Endothelial cell of umbilical vein (primary cell): Measurements from ENCODE around the gene SHISA7. TPM values are rescaled to one million over a fixed set of nuclear protein-coding genes. Genes with fewer than 3 reads are reported as not detected.

Experiments used
- BruUV-seq: library from RNA; stranded (reverse); fragments of 400-500 nt; replicated peaks from 2 replicates; lab custom pipeline; 2021; lab: Mats Ljungman, UMichigan
- CTCF ChIA-PET: fragments of 300-600, 350-600 bp; sonication (Branson Sonifier 250); formaldehyde crosslinking; loops from one replicate; lab custom pipeline; 2021; ENCODE audit warnings: antibody characterized with exemption, inconsistent platforms; lab: Charles Lee
- POLR2A ChIA-PET: fragments of 300-600, 350-600 bp; sonication (Branson Sonifier 250); formaldehyde crosslinking; loops from one replicate; lab custom pipeline; 2021; ENCODE audit warnings: antibody characterized with exemption, inconsistent platforms; lab: Charles Lee
- DNase-seq: peaks from one replicate; pipeline ENCODE4 v3.0.0-alpha.2; 2011; ENCODE audit warnings: low read depth, low spot score
- FAIRE-seq: peaks from 2 replicates; lab custom pipeline; 2011; peaks lifted over from hg19 to GRCh38; lab: Jason Lieb, UNC
- H2AFZ ChIP-seq: 2 replicates; pipeline ENCODE4 v1.6.0; 2012; ENCODE audit warnings: low read depth, low read length, control low read depth, inconsistent platforms
- H3K27ac ChIP-seq: 2 replicates; pipeline ENCODE4 v1.5.1; 2011; ENCODE audit warnings: low read depth, mild to moderate bottlenecking, control low read depth, low read length, moderate library complexity; ENCODE audit not compliant: insufficient read depth
- H3K27me3 ChIP-seq, 2 experiments: 2 replicates each; pipeline versions ENCODE4 v1.6.0 to v1.6.1; 2011; ENCODE audit warnings: low read length in 2 of 2, mixed read lengths in 1 of 2; ENCODE audit not compliant: control insufficient read depth in 2 of 2, insufficient read depth in 2 of 2
- H3K36me3 ChIP-seq, 2 experiments: 2 replicates in 1 of 2; 3 replicates in 1 of 2; pipeline ENCODE4 v1.5.1; 2011; ENCODE audit warnings: low read length in 2 of 2, mild to moderate bottlenecking in 1 of 2, moderate library complexity in 1 of 2; ENCODE audit not compliant: control insufficient read depth in 2 of 2, insufficient read depth in 2 of 2; ENCODE audit errors: extremely low read depth in 1 of 2
- H3K4me1 ChIP-seq: 3 replicates; pipeline ENCODE4 v1.5.1; 2011; ENCODE audit warnings: mild to moderate bottlenecking, low read length; ENCODE audit not compliant: control insufficient read depth, insufficient read depth; ENCODE audit errors: extremely low read depth
- H3K4me2 ChIP-seq: 2 replicates; pipeline ENCODE4 v1.6.1; 2011; ENCODE audit warnings: low read length, control low read depth, mixed read lengths; ENCODE audit not compliant: insufficient read depth
- H3K4me3 ChIP-seq, 3 experiments: fragments of 200-600 bp in 1 of 3; sonication (generic), shearing (Covaris generic) in 1 of 3; replicated peaks in 1 of 3; 2 replicates each; pipeline ENCODE4 v1.5.1; 2011 to 2016; ENCODE audit warnings: control low read depth in 3 of 3, low read length in 3 of 3, mild to moderate bottlenecking in 2 of 3, inconsistent platforms in 1 of 3, low read depth in 1 of 3, moderate library complexity in 1 of 3; ENCODE audit not compliant: insufficient read depth in 1 of 3
- H3K79me2 ChIP-seq: 2 replicates; pipeline ENCODE4 v1.6.0; 2012; ENCODE audit warnings: low read length, inconsistent platforms; ENCODE audit not compliant: control insufficient read depth, insufficient read depth
- H3K9ac ChIP-seq: replicated peaks from 2 replicates; pipeline ENCODE3; 2011; ENCODE audit warnings: low read length, control low read depth; ENCODE audit not compliant: insufficient read depth; ENCODE audit errors: extremely low read depth
- H3K9me1 ChIP-seq: replicated peaks from 3 replicates; pipeline ENCODE4 v1.6.0; 2011; ENCODE audit warnings: mild to moderate bottlenecking, low read length; ENCODE audit not compliant: control insufficient read depth, insufficient read depth; ENCODE audit errors: extremely low read depth
- H3K9me3 ChIP-seq: replicated peaks from 2 replicates; pipeline ENCODE4 v1.5.1; 2012; ENCODE audit warnings: low read length, inconsistent platforms; ENCODE audit not compliant: control insufficient read depth, insufficient read depth
- H4K20me1 ChIP-seq: replicated peaks from 2 replicates; pipeline ENCODE3; 2011; ENCODE audit warnings: mild to moderate bottlenecking, low read length; ENCODE audit not compliant: control insufficient read depth, insufficient read depth; ENCODE audit errors: extremely low read depth
- CTCF ChIP-seq, 2 donors: IDR thresholded peaks; 1 replicate in 1 of 2; 2 replicates in 1 of 2; pipeline ENCODE4 v1.5.1; 2011; ENCODE audit warnings: low read length in 2 of 2, mild to moderate bottlenecking in 2 of 2, moderate library complexity in 2 of 2, control low read depth in 1 of 2, inconsistent platforms in 1 of 2, low read depth in 1 of 2; ENCODE audit not compliant: insufficient read depth in 1 of 2; ENCODE audit errors: extremely low read depth in 1 of 2
- FOS ChIP-seq: IDR thresholded peaks from 2 replicates; pipeline ENCODE4 v1.6.1; 2011; ENCODE audit warnings: mild to moderate bottlenecking, low read length, moderate library complexity, borderline replicate concordance; ENCODE audit not compliant: insufficient read depth
- dilution Hi-C: fragments of 300-500 bp; cut with MboI; formaldehyde crosslinking; loops from one replicate; pipeline ENCODE4 v1.15.0; 2019; ENCODE audit warnings: low sequenced_read_pairs; ENCODE audit not compliant: extremely low pct_ligation_motif_present
- intact Hi-C: fragments of 100-400 bp; cut with micrococcal nuclease; formaldehyde crosslinking; loops from one replicate; pipeline ENCODE4 v1.10.0; 2022
- polyA plus RNA-seq, 4 experiments: library from polyadenylated mRNA; depleted of rRNA in 3 of 4; stranded (reverse) in 3 of 4; unstranded in 1 of 4; fragments of >200 nt; gene quantifications; 2 replicates each; pipeline versions ENCODE4 v1.2.1 to v1.2.3, GENCODE V29; 2011 to 2012; ENCODE audit warnings: missing spikeins in 1 of 4
- total RNA-seq: library from RNA; stranded (reverse); gene quantifications from 2 replicates; pipeline ENCODE4 v1.2.3, GENCODE V29; 2021

SHISA7 gene
- total and polyA plus RNA-seq, 2 donors (not counting 3 experiments of a cell fraction or from before 2014, with no cell fraction given) = not detected

- H3K9me3 ChIP-seq = no peaks in the 10 kb centered on the region
- peak overlapping the region; percentile 86 for H3K4me2 ChIP-seq
- H3K36me3 ChIP-seq = peaks cover 8 to 11% of the 10 kb centered on the region in 2 experiments
- peaks cover 27% of the 10 kb centered on the region for H3K79me2 ChIP-seq
- H3K9ac ChIP-seq = no peak overlapping the region
- no peaks in the 10 kb centered on the region for H3K27me3 ChIP-seq
- H3K4me1 ChIP-seq = peaks cover 30% of the 10 kb centered on the region
- H3K9me1 ChIP-seq = no peaks in the 10 kb centered on the region
- dilution Hi-C loops = no loop called here
- H3K27ac ChIP-seq = no peak overlapping the region
- ChIA-PET CTCF (interaction anchor here (0.6 to 2.9 kb wide), 25 partner anchors 8 to 296 kb away, joined by 3 to 51 read pairs (median 5); partner anchors contain the start of genes HSPBP1, KMT5C and PPP6R1), POLR2A (interaction anchor here (2.4 kb wide), 2 partner anchors 24 to 44 kb away, joined by 9 to 11 read pairs; partner anchors contain the start of genes KMT5C and UBE2S)
- H3K4me3 ChIP-seq = peak overlapping the region in 2 of 3 experiments; percentile 4 to 39
- TF ChIP-seq FOS (no peak), CTCF (IDR thresholded peaks at IDR 0.05; ENCODE audit: extremely low read depth in 1 of 2, insufficient read depth in 1 of 2, low read depth in 1 of 2, low read length in 2 of 2) (peak; percentile 9 to 23)
- FAIRE-seq = peak; percentile 55
- intact Hi-C loops = loop anchor here (2.0 to 10.0 kb wide), 3 partner anchors 77 to 239 kb away; partner anchors contain the start of genes ISOC2, TNNT1, ZNF524 and ZNF865
- no TSS peak for BruUV-seq
- peak overlapping the region; percentile 73 for H2AFZ ChIP-seq
- DNase-seq = peak; percentile 64
- H4K20me1 ChIP-seq = peaks cover 4% of the 10 kb centered on the region
Observed at GRCh38 chr19:55383279-55384130, 59.6 kb downstream of the SHISA7 start.
